GM21786 (cell line): ENCODE measurements around the gene PARVG.

Experiments
- ATAC-seq: cut with Tn5 transposase; IDR thresholded peaks from one replicate; pipeline ENCODE4 v1.9.1; 2021; ENCODE audit not compliant: unreplicated experiment

PARVG gene

DNA sequence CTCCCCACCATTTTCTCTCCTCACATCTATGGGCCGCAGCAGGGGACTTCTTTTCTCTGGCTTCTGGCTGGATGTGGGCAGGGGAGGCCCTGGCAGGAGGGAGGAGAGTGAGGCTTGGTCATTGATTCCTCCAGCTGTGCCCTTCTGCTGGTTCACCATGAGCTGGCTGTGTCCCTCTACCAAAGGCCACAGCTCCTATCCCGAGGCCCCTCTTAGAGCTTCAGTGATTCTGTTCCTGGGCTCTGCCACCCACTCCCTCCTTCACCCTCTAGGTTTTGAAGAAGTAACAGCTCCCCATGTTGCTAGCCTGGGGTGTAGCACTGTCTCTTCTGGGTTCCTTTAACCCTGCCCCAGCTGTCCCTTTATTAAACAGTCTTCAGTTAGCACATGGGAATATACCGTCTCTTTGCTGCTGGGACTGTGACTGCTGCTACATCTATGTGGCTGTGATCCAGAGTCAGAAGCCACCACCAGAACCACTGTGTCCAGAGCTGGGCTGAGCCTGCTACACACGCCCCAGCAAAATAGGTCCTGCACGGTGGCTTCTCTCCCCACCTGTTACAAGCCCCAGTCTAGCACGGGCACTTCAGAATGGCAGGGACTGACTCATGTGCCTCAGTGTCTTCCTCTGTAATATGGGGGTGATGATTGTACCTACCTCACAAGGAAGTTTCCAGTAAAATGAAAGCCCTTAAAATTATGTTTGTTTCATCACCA lies 578 bp upstream of the PARVG start:
- no peak for ATAC-seq

DNA sequence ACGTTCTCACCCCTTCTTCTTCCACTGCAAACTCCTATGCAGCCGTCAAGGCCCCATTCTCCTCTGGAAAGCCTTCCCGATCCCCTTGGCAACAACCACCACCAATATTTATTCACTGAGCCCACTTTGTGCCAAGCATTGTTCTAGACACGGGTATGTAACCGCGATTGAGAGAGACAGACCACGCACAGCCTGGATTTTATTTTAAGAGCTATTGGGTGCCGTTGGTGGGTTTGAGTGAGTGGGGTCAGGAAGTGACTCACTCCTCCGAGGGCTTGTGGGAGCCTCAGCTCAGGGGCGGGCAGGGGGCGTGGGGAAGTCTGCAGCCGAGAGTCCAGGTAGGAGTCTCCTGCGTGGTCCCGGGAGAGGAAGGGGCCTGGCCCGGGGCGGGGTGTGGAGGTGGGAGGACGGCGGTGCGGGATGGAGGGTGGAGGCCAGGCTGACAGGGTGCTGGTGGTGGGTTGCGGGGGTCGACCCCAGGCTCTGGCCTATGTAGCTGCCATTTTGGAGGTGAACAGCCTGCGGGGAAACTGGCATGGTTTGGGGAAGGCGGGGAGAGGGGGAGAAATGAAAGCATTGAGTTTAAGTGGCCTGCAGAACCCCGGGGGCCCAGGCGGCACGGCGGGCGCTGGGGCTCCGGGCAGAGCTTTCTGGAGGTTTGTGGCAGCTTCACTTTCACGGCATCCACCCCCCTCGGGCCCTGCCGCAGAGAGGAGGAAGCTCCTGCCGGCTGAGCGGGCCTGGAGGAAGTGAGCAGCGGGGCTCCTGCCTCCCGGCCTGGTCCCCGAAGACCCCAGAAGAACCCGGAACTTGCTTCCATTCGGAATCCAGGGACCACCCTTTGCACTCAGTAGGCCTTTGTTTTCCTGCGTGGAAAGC lies 547 bp downstream of the PARVG start:
- ATAC-seq = no peak

DNA sequence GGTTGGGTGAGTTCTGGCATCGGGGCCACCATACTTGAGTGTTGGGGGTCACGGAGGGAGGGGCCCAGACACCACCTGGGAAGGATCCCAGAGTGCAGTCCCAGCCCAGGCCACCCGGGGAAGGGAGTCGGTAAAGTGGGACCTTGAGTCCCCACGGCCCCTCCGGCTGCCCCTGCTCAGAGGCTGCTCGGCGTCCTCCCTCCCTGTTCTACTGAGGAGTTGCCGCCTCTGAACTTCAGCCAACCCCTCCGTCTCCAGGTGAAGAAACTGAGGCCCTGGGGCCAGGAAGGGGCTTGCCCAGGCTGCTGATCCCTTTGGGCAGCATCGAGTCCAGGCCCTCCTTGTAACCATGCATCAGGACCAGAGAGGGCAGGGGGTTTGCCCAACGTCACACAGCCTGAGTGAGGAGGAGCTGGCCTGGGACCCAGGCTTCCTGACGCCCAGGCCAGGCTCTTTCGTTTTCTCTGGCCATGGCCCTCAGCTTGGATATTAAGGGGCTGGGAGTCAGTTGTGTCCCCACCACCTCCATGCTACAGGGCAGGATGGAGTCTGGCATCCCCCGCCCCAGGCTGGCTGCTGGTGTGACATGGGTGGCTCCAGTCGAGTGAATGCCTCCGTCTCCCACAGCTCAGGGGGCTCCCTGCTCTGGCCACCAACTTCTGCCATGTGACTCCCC lies 1.3 kb downstream of the PARVG start:
- no peak for ATAC-seq

DNA sequence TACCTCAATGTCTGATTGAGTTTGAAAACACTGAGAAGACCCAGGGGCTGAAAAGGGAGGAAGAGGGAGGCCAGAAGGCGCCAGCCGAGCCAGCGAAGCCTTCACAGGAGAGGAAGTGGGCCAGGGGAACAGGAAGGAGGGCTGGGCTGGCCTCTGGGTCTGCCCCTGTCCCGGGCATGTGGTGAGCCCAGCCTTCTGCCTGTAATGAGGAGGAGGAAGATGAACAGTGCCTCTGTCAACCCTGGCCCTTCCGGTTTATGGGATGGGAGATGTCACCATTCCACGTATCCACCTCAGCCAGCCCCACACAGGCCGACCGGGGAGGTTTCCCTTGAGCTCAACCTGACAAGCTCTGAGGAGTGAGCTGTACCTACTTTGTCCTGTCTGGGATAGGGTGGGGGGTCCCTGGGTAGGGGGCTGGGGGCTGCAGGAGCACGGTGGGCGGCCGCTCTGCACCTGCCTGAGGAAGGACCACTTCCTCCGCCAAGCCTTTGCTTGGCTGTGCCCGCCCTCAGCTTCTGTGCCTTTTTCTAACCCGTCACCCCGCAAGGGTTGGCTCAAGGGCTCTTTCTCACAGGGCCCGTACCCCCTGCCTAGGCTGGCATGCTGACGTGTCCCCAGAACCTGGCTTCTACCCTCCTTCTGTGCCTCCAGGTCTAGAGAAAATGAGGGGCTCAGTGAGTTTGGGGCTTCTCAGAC lies 2.0 kb downstream of the PARVG start:
- no peak for ATAC-seq

DNA sequence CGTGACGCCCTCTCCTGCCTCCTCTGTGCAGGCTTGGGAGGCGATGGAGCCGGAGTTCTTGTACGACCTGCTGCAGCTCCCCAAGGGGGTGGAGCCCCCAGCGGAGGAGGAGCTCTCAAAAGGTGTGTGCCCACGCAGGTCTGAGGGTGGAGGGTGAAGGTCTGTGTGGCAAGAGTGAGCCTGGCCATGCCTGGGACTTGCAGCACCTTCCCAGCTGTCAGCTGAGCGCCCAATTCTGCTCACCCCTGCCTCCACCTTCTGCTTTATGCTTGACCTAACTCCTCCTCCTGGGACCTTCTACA lies 2.5 kb downstream of the PARVG start:
- no peak for ATAC-seq

DNA sequence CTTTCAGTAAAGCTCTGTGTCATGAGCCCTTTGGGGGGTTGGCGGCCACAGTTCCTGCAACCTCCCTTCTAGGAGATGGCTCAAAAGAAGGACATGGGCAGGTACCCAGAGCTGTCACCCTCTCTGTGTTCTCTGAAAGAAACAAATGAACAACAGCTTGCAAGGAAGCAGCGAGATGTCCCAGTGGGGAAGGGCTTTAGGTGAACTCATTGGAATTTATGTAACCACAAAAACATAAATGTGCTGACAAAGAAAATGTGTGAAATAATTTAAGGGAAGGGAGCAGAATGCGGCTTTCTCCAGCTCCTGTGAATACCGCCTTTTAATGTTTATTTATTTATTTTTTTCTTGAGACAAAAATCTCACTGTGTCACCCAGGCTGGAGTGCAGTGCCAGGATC lies 3.3 kb downstream of the PARVG start:
- no peak for ATAC-seq

DNA sequence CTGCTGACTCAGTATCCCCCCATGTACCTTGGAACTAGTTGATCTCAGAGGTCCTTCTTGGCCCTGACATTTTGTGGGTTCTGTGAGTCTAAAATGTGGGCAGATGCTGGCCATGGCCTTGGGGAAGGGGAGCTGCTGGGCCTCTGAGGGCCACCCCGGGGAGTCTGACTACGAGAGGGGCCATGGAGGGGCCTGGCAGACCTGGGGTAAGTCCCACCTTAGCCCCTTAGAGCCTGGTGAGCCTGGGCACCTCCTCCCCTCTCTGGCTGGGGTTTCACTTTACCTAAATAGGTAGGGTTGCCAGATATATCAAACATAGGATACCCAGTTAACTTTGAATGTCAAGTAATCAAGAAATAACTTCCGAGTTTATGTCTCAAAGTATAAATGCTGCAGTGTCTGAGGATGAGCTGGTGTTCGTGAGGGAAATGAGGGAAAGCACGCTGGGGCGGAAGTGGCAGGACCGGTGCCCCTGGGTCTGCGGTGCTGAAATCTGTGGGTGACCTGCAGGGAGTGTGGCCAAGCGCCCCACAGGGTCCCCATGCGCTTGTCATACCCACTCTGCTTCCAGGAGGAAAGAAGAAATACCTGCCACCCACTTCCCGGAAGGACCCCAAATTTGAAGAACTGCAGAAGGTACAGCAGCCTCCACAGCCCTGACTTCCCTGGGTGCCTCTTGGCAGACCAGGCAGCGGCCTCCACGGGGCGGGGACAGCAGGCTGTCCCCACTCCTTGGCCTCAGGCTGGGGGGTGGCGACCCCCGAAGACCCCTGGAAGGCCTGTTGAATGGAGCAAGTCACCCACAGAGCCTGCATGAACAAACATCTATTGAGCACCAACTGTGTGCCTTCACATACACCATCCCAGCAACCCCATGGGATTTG lies 4.8 kb downstream of the PARVG start:
- ATAC-seq = no peak

DNA sequence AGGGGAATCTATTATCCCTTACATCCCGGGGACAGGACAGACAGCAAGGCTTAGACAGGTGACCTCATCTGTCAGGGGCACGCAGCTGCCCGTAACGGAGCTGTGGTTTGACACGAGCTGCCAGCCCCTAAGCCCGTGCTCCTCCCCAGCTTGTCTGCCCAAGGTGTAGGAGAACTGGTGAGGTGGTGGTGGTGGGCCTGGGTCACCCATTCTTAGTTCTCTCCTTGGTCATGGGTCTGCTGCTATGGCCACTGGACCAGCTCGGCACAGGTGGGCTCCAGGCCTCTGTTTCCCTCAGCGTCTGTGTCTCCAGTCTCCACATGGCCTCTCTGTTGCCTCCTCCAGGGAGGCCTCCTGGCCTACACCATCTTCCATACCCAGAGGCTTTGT lies 5.4 kb downstream of the PARVG start:
- no peak for ATAC-seq

DNA sequence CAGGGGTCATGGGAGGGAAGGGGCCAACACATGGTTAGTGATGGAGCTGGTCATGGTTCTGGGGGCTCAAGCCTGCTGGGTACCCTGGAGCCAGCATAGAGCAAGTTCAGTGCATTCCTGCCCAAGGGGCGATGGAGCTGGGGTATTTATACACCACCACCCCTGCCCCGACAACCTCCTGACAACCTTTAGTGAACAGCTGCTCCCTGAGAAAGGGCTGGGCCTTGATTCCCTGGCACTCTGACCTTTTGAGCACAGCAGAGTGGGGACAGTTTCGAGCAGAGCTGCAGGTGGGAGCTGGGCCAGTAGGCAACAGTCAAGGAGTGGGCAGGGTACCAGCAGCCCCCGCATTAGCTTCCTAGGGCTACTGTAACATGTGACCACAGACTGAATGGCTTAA lies 6.0 kb downstream of the PARVG start:
- no peak for ATAC-seq

DNA sequence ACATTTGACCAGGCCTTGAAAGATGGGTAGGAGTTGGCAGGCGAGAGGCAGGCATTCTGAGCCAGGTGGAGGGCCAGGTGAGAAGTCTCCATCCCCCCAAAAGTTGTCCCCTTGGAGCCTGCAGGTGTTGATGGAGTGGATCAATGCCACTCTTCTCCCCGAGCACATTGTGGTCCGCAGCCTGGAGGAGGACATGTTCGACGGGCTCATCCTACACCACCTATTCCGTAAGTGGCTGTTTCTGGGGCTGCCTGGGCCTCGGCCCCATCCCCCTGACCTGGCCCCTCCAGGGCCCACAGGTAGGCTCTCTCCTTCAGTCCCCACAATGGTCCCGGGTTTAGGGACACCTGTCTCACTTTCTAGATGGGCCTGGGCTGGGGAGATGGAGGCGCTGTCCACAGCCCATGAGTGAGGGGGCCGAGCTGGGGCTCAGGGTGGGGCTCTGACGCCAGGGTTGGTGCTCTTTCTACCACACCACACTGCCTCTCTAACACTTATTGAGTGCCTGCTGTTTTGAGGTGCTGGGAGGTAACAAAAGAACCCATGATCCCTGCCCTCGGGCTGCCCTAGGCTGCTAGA lies 7.0 kb downstream of the PARVG start:
- ATAC-seq = no peak

DNA sequence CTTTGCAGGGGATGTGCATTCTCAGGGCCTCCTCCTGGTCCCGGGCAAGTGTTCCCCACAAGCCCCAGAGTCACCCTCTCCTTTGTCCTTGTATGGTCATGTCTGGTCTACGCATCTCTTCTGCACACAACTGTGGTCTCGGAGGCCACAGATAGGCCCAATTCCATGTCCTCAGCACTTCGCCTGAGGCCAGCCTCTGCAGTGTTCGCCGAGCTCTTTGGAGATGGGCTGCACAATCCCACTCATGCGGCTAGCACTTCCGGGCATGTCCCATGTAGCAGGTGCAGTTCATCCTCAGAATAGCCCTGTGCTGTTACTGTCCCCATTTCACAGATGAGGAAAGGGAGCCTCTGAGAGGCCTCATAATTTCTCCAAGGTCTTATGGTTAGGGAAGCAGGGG lies 7.6 kb downstream of the PARVG start:
- no peak for ATAC-seq

DNA sequence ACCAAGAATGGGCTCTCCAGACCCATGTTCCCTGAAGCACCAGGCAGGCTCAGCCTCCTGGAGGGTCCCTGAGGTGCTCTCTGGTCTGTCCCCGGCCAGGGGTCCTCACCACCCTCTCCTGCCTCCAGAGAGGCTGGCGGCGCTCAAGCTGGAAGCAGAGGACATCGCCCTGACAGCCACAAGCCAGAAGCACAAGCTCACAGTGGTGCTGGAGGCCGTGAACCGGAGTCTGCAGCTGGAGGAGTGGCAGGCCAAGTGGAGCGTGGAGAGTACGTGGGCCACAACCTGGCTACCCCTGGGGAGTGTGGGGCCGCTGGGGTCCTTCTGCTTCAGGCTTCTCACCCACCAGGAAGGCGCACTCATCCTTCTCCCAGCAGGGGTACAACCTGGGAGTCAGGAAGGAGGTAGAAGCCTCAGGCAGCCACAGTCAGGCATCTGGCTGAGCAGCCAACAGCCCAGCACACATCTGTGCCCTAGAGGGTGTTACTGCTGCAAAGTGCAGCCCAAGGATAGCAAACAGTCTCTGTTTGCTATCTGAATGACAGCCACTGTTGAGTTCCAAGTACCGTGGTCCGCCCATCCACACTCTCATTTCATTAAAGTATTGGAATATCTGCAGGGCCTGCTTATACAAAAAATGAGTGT lies 8.4 kb downstream of the PARVG start:
- ATAC-seq = no peak

DNA sequence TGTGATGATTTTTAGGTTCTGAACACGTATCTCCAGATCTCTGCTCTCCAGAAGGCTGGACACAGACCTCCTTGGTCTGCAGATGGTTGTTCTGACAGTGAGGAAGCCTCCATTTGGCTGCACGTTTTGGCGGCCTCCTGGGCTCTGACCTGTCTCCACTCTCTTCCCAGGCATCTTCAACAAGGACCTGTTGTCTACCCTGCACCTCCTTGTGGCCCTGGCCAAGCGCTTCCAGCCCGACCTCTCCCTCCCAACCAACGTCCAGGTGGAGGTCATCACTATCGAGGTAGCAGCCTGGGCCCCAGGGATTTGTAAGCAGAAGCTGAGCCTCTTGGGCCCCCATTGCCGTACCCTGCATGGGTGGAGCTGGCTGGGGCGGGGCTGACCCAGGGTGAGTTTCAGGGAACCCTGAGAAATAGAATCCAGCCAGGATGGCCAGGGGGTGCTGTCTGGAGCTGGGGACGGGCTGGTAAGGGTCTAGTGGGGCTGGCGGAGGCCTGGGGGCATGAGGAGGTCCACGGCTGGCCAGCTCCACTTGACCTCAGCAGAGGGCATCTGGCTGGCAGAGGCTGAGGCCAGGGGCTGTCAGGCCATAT lies 9.8 kb downstream of the PARVG start:
- no peak for ATAC-seq

DNA sequence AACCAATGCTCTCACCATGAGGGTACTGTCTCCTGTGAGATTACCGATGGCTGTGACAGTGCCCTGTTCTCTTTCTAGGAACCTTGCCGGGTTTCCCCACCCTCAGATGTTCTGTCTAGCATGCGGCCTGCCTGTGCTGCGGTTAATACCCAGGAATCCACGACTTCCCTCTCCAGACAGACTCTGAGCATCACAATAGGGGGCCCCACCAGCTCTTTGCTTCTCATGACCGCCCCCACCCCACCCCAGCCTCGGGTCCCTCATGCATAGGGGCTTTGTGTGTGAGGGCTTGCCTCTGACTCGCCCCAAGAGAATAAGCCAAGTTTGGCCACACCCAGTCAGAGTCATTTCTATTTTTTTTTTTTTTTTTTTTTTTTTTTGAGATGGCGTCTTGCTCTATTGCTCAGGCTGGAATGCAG lies 10.3 kb downstream of the PARVG start:
- ATAC-seq = no peak

DNA sequence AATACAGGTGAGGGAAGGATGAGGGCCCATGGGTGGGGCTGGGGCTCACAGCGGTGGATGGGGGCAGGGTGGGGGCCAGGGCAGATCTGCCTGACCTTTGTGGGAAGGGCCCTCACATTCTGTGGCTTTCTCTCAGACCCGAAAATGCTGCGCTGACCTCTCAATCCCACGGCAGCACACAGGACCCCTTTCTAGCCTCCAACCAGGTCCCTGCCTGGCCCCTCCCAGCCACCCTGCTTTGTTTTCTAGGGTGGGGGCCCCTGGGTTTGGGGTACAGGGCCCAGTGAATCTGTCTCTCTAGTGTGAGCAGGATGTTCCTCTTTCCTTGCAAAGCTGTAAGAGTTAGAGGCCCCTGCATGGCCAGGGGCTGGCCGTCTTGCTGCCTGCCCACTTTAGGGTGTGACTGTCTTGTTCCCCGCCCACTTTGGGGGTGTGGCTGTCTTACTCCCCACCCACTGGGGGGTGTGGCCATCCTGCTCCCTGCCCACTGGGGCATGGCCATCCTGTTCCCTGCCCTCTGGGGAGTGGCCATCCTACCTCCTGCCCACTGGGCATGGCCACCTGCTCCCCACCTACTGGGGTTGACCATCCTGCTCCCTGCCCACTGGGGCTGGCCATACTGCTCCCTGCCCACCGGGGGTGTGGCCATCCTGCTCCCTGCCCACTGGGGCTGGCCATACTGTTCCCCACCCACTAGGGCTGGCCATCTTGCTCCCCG lies 11.5 kb downstream of the PARVG start:
- no peak for ATAC-seq

DNA sequence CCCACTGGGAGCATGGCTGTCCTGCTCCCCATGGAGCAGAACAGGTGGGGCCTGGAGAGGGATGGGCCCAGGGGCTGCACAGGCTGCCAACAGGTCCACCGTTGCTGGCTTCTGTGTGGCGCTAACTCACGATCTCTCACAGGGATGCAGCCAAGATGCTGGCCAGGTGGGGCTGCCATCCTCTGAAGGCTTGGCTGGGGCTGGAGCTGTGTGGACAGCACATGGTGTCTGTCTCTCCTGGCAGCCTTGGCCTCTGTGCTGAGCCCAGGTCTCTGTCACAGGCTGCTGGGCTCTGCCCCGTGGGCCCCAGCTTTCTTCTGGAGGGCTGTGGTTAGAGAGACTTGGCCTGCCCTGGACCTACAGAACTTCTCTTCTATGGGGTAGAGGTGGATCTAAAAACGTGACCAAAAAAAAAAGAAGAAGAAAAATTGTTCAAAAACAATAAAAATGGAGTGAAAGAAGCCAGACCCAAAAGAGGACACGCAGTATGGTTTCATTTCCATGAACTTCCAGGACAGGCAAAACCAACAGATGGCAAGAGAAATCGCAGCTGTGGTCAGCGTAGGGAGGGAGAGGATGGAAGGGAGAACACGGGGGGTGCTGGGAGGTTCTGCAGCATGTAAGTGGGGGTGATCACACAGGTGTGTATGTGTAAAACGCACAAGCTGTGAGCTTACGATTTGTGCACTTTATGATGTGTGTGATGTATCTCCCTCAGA lies 12.2 kb downstream of the PARVG start:
- no peak for ATAC-seq

DNA sequence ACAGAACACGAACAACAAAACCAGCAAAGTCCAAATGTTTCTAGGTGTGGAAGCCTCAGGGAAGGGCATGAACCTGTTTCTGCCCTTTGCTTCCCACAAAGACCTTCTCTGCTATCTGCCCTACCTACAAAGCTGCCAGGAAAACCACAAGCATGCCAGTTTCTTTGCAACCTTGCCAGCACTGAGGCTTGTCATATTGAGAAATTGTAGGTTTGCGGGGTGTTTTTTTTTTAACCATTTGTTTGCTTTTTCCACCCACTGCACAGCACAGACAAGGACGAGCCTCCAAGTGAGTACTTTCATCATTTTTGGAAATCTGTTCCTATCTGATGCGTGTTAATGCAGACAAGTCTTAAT lies 12.8 kb downstream of the PARVG start:
- no peak for ATAC-seq

DNA sequence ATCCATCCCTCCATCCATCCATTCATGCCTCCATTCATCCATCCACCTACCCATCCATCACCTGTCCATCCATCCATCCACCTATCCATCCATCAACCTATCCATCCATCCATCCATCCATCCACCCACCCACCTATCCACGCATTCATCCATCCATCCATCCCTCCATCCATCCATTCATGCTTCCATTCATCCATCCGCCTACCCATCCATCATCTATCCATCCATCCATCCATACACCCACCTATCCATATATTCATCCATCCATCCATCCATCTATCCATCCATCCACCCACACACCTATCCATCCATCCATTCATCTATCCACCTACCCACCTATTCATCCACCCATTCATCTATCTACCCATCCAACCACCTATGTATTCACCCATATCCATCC lies 13.8 kb downstream of the PARVG start:
- no peak for ATAC-seq
